ENCODE measurements around the gene TRIM46.

Gene TRIM46

GRCh38 chr1:155173478-155174323 is at the start of gene TRIM46:
Gene TRIM46 (plus strand): TSS chr1:155173849. CDS start chr1:155173967, 118 bp downstream.
- DNase-seq (ENCODE audit: low spot score): peak; percentile 78

- DNase-seq (ENCODE audit: low spot score): no peak
Measured at GRCh38 chr1:155124503-155125463, 48.9 kb upstream of the TRIM46 start.

- DNase-seq (ENCODE audit: low spot score): no peak
Measured at GRCh38 chr1:155125511-155125945, 48.1 kb upstream of the TRIM46 start.

- DNase-seq (ENCODE audit: low spot score): no peak
Measured at GRCh38 chr1:155125946-155126555, 47.6 kb upstream of the TRIM46 start.

GRCh38 chr1:155126556-155127104 is 47.0 kb upstream of the TRIM46 start:
- DNase-seq (ENCODE audit: low spot score): peak; percentile 60

GRCh38 chr1:155127105-155127966 is 46.3 kb upstream of the TRIM46 start, which contains the start of gene EFNA1:
Gene EFNA1 (plus strand): TSS chr1:155127876. CDS start chr1:155127978, 102 bp downstream.
- DNase-seq (ENCODE audit: low spot score): no peak

- no peak for DNase-seq (ENCODE audit: low spot score)
Measured at GRCh38 chr1:155127967-155128754, 45.5 kb upstream of the TRIM46 start.

GRCh38 chr1:155128755-155129473 is 44.7 kb upstream of the TRIM46 start:
- no peak for DNase-seq (ENCODE audit: low spot score)

- DNase-seq (ENCODE audit: low spot score): no peak
Measured at GRCh38 chr1:155130272-155131006, 43.2 kb upstream of the TRIM46 start.

GRCh38 chr1:155131285-155131684 is 42.4 kb upstream of the TRIM46 start:
- no peak for DNase-seq (ENCODE audit: low spot score)

- DNase-seq (ENCODE audit: low spot score): no peak
Measured at GRCh38 chr1:155131856-155132255, 41.8 kb upstream of the TRIM46 start.

- DNase-seq (ENCODE audit: low spot score): no peak
Measured at GRCh38 chr1:155133799-155134281, 39.8 kb upstream of the TRIM46 start.

GRCh38 chr1:155134322-155134721 is 39.3 kb upstream of the TRIM46 start:
- no peak for DNase-seq (ENCODE audit: low spot score)

GRCh38 chr1:155134880-155135414 is 38.7 kb upstream of the TRIM46 start:
- no peak for DNase-seq (ENCODE audit: low spot score)

GRCh38 chr1:155135415-155136028 is 38.1 kb upstream of the TRIM46 start, which contains the start of gene SLC50A1:
Gene SLC50A1 (plus strand): TSS chr1:155135852. CDS start chr1:155135912, 60 bp downstream.
- DNase-seq (ENCODE audit: low spot score): peak; percentile 99

GRCh38 chr1:155136748-155137147 is 36.9 kb upstream of the TRIM46 start:
- DNase-seq (ENCODE audit: low spot score): peak; percentile 68

GRCh38 chr1:155137154-155137949 is 36.3 kb upstream of the TRIM46 start:
- no peak for DNase-seq (ENCODE audit: low spot score)

Data from NAMALWA (cell line).